Astrocyte (in vitro differentiated cells and primary cell): Measurements from ENCODE around the gene GJA4.

Experiments used
- CTCF ChIP-seq: IDR thresholded peaks from 2 replicates; pipeline ENCODE4 v1.5.1; 2011; ENCODE audit warnings: low read depth, mild to moderate bottlenecking, inconsistent platforms, low read length, moderate library complexity; ENCODE audit not compliant: insufficient read depth
- EZH2 ChIP-seq: IDR thresholded peaks from 2 replicates; pipeline ENCODE4 v1.6.1; 2012; ENCODE audit warnings: mild to moderate bottlenecking, low read length, inconsistent platforms; ENCODE audit not compliant: insufficient read depth

- TF ChIP-seq CTCF (no peak), EZH2 (no peak)
Measured at GRCh38 chr1:34779526-34779925, 13.3 kb upstream of the GJA4 start.
